Measurements from ENCODE around the gene SLC37A4. TPM values are rescaled to one million over a fixed set of nuclear protein-coding genes. Genes with fewer than 3 reads are reported as not detected.
A peak's percentile ranks its signal among the peaks of the same experiment; 100 is the strongest.

SLC37A4 gene
- total and polyA plus RNA-seq, 2 of the 13 experiments (the other 11 are each of a cell fraction or from before 2014, with no cell fraction given): 43.0 to 56.1 TPM

DNA sequence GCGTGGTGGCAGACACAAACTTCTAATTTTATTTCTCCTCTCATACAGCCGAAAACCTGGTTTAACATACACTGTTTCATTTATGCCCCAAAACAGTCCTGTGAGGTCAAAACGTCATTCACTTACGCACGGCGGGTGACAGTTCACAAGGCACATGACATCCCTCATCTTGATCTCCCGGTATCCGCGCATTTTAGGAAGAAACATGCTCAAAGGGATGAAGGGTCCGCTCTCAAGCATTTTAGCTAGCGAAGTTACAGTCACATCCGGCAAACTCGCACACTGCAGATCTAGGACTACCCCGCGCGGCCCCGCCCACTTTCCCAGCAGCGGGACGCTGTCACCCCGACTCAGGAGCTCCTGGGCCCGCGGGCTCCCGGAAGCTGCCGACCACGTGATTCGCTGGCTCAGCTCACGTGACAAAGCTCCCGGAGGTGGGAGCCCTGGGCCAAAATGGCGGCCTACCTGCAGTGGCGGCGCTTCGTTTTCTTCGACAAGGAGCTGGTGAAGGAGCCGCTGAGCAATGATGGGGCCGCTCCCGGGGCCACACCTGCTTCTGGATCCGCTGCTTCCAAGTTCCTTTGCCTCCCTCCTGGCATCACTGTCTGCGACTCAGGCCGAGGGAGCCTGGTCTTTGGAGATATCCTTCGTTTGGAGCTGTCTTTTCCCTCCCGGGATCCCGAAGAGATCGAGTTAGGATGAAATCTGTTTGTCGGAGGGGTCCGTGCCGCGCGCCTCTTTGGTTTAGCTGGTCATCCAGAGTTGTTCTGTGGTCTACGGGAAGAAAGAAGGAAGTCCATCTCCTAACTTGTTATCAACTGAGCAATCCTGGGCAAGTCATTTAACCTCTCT is 36.9 kb upstream of the SLC37A4 start, which contains the start of gene VPS11 (continued):
- TF ChIP-seq ZBTB10 (CRISPR knock-in tag; IDR thresholded peaks at IDR 0.05; ENCODE audit: borderline replicate concordance): no peak
- TF ChIP-seq CAMTA2 (CRISPR knock-in tag; IDR thresholded peaks at IDR 0.05; ENCODE audit: borderline replicate concordance): no peak
- no peak for TF ChIP-seq ZNF446 (CRISPR knock-in tag; IDR thresholded peaks at IDR 0.05)
- no peak; the same call in 1 of the 2 replicates for TF ChIP-seq NRL (CRISPR knock-in tag; IDR thresholded peaks at IDR 0.05; ENCODE audit: borderline replicate concordance)
- TF ChIP-seq NAIF1 (CRISPR knock-in tag; IDR thresholded peaks at IDR 0.05; ENCODE audit: borderline replicate concordance): no peak
- TF ChIP-seq, protein P1, sequence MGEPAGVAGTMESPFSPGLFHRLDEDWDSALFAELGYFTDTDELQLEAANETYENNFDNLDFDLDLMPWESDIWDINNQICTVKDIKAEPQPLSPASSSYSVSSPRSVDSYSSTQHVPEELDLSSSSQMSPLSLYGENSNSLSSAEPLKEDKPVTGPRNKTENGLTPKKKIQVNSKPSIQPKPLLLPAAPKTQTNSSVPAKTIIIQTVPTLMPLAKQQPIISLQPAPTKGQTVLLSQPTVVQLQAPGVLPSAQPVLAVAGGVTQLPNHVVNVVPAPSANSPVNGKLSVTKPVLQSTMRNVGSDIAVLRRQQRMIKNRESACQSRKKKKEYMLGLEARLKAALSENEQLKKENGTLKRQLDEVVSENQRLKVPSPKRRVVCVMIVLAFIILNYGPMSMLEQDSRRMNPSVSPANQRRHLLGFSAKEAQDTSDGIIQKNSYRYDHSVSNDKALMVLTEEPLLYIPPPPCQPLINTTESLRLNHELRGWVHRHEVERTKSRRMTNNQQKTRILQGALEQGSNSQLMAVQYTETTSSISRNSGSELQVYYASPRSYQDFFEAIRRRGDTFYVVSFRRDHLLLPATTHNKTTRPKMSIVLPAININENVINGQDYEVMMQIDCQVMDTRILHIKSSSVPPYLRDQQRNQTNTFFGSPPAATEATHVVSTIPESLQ (CRISPR knock-in tag; conservative IDR thresholded peaks at IDR 0.05): no peak
- no peak; the same call in 1 of the 2 replicates for TF ChIP-seq ZNF572 (CRISPR knock-in tag; IDR thresholded peaks at IDR 0.05)
- no peak for TF ChIP-seq GRHL1 (CRISPR knock-in tag; conservative IDR thresholded peaks at IDR 0.05)
- TF ChIP-seq GLI4 (CRISPR knock-in tag; IDR thresholded peaks at IDR 0.05; ENCODE audit: borderline replicate concordance): no peak
- no peak for TF ChIP-seq ZNF468 (CRISPR knock-in tag; IDR thresholded peaks at IDR 0.05)
- TF ChIP-seq DNMT1 (CRISPR knock-in tag; IDR thresholded peaks at IDR 0.05): no peak
- no peak for TF ChIP-seq HOXA5 (CRISPR knock-in tag; IDR thresholded peaks at IDR 0.05)
- TF ChIP-seq, protein P2, sequence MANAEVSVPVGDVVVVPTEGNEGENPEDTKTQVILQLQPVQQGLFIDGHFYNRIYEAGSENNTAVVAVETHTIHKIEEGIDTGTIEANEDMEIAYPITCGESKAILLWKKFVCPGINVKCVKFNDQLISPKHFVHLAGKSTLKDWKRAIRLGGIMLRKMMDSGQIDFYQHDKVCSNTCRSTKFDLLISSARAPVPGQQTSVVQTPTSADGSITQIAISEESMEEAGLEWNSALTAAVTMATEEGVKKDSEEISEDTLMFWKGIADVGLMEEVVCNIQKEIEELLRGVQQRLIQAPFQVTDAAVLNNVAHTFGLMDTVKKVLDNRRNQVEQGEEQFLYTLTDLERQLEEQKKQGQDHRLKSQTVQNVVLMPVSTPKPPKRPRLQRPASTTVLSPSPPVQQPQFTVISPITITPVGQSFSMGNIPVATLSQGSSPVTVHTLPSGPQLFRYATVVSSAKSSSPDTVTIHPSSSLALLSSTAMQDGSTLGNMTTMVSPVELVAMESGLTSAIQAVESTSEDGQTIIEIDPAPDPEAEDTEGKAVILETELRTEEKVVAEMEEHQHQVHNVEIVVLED (CRISPR knock-in tag; IDR thresholded peaks at IDR 0.05; ENCODE audit: borderline replicate concordance): peak; percentile 71; the same call in 1 of the 2 replicates
- peak; percentile 97 for TF ChIP-seq GABPB1 (CRISPR knock-in tag; IDR thresholded peaks at IDR 0.05)
- TF ChIP-seq, protein P3, sequence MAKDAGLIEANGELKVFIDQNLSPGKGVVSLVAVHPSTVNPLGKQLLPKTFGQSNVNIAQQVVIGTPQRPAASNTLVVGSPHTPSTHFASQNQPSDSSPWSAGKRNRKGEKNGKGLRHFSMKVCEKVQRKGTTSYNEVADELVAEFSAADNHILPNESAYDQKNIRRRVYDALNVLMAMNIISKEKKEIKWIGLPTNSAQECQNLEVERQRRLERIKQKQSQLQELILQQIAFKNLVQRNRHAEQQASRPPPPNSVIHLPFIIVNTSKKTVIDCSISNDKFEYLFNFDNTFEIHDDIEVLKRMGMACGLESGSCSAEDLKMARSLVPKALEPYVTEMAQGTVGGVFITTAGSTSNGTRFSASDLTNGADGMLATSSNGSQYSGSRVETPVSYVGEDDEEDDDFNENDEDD (CRISPR knock-in tag; IDR thresholded peaks at IDR 0.05; ENCODE audit: borderline replicate concordance): peak; percentile 70; the same call in 1 of the 2 replicates
- peak; percentile 70 to 82 for TF ChIP-seq POLR2A (IDR thresholded peaks at IDR 0.05; ENCODE audit: insufficient read depth in 1 of 2, low read depth in 2 of 2, low read length in 2 of 2)
- no peak for TF ChIP-seq CCDC6 (CRISPR knock-in tag; IDR thresholded peaks at IDR 0.05)
- TF ChIP-seq REPIN1 (CRISPR knock-in tag; IDR thresholded peaks at IDR 0.05; ENCODE audit: borderline replicate concordance, low read depth): 0 out of 2 replicates have a peak, but pooled peaks have one; percentile 31
- TF ChIP-seq CBX5 (CRISPR knock-in tag; IDR thresholded peaks at IDR 0.05; ENCODE audit: borderline replicate concordance): peak; percentile 86

All from HepG2 (cell line).